Astrocyte of the hippocampus (primary cell): ENCODE results near the gene TPST2.
A peak's percentile ranks its signal among the peaks of the same experiment; 100 is the strongest.

ENCODE experiments used
- DNase-seq: peaks from one replicate; pipeline ENCODE4 v3.0.0; 2011; ENCODE audit warnings: low read depth, low spot score

The TPST2 gene

GRCh38 chr22:26496456-26496855 lies 93.5 kb downstream of the TPST2 start:
- DNase-seq, result no peak

- no peak for DNase-seq
These were observed 95.4 kb downstream of the TPST2 start for GRCh38 chr22:26494506-26494905.

- no peak for DNase-seq
These were observed 97.7 kb downstream of the TPST2 start for GRCh38 chr22:26492220-26492619.

GRCh38 chr22:26489447-26490036 lies 100.4 kb downstream of the TPST2 start:
- no peak for DNase-seq

- no peak for DNase-seq
These were observed 101.9 kb downstream of the TPST2 start for GRCh38 chr22:26487996-26488395.

- no peak for DNase-seq
These were observed 103.5 kb downstream of the TPST2 start for GRCh38 chr22:26486394-26486793.

GRCh38 chr22:26485806-26486390 lies 104.0 kb downstream of the TPST2 start:
- no peak for DNase-seq

- no peak for DNase-seq
These were observed 104.9 kb downstream of the TPST2 start for GRCh38 chr22:26485013-26485412.

GRCh38 chr22:26484360-26484706 lies 105.6 kb downstream of the TPST2 start:
- DNase-seq, result no peak

GRCh38 chr22:26483439-26484359 lies 106.2 kb downstream of the TPST2 start, which contains the start of the genes HPS4 and SRRD:
TSS of gene HPS4 (minus strand) at chr22:26483783. CDS start at chr22:26481762, 2,021 bp downstream.
TSS of gene SRRD (plus strand) at chr22:26483877. CDS start at chr22:26483891, 14 bp downstream.
- DNase-seq, result peak; percentile 98

- no peak for DNase-seq
These were observed 106.9 kb downstream of the TPST2 start for GRCh38 chr22:26483043-26483438.

GRCh38 chr22:26482161-26482560 lies 107.8 kb downstream of the TPST2 start:
- no peak for DNase-seq

- no peak for DNase-seq
These were observed 108.2 kb downstream of the TPST2 start for GRCh38 chr22:26481694-26482093.

- no peak for DNase-seq
These were observed 108.7 kb downstream of the TPST2 start for GRCh38 chr22:26481112-26481693.

- DNase-seq, result no peak
These were observed 109.4 kb downstream of the TPST2 start for GRCh38 chr22:26480611-26480932.

GRCh38 chr22:26479792-26480610 lies 109.9 kb downstream of the TPST2 start:
- no peak for DNase-seq

GRCh38 chr22:26479043-26479791 lies 110.7 kb downstream of the TPST2 start:
- no peak for DNase-seq

GRCh38 chr22:26477341-26477731 lies 112.6 kb downstream of the TPST2 start:
- no peak for DNase-seq

GRCh38 chr22:26476705-26477340 lies 113.1 kb downstream of the TPST2 start:
- DNase-seq, result peak; percentile 90

GRCh38 chr22:26474682-26475081 lies 115.2 kb downstream of the TPST2 start:
- DNase-seq, result no peak
